ENCODE results near the gene AKT3. TPM values are rescaled to one million over a fixed set of nuclear protein-coding genes. Genes with fewer than 3 reads are reported as not detected.

The AKT3 gene
- total and polyA plus RNA-seq, 2 experiments from 2014 or later: 4.5 to 18.5 TPM

DNA sequence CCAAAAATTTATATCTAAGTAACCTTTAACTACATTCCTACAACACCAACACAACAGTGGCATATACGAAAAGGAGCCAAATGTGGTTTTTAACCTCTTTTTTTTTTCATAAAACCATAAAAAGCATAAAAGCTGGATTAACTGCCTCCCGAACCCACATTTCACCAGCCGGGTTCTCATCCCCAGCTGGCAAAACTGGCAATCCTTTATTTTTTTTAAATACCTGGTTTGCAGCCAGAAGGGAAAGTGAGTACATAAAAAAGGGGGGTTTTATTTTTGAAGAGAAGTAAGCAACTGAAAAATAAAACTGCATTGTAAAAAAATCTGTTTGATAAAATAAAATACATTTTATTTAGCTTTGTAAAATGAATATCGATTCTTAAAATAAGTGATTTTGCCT is 295.4 kb downstream of the AKT3 start (continued):
- TF ChIP-seq, protein P1, sequence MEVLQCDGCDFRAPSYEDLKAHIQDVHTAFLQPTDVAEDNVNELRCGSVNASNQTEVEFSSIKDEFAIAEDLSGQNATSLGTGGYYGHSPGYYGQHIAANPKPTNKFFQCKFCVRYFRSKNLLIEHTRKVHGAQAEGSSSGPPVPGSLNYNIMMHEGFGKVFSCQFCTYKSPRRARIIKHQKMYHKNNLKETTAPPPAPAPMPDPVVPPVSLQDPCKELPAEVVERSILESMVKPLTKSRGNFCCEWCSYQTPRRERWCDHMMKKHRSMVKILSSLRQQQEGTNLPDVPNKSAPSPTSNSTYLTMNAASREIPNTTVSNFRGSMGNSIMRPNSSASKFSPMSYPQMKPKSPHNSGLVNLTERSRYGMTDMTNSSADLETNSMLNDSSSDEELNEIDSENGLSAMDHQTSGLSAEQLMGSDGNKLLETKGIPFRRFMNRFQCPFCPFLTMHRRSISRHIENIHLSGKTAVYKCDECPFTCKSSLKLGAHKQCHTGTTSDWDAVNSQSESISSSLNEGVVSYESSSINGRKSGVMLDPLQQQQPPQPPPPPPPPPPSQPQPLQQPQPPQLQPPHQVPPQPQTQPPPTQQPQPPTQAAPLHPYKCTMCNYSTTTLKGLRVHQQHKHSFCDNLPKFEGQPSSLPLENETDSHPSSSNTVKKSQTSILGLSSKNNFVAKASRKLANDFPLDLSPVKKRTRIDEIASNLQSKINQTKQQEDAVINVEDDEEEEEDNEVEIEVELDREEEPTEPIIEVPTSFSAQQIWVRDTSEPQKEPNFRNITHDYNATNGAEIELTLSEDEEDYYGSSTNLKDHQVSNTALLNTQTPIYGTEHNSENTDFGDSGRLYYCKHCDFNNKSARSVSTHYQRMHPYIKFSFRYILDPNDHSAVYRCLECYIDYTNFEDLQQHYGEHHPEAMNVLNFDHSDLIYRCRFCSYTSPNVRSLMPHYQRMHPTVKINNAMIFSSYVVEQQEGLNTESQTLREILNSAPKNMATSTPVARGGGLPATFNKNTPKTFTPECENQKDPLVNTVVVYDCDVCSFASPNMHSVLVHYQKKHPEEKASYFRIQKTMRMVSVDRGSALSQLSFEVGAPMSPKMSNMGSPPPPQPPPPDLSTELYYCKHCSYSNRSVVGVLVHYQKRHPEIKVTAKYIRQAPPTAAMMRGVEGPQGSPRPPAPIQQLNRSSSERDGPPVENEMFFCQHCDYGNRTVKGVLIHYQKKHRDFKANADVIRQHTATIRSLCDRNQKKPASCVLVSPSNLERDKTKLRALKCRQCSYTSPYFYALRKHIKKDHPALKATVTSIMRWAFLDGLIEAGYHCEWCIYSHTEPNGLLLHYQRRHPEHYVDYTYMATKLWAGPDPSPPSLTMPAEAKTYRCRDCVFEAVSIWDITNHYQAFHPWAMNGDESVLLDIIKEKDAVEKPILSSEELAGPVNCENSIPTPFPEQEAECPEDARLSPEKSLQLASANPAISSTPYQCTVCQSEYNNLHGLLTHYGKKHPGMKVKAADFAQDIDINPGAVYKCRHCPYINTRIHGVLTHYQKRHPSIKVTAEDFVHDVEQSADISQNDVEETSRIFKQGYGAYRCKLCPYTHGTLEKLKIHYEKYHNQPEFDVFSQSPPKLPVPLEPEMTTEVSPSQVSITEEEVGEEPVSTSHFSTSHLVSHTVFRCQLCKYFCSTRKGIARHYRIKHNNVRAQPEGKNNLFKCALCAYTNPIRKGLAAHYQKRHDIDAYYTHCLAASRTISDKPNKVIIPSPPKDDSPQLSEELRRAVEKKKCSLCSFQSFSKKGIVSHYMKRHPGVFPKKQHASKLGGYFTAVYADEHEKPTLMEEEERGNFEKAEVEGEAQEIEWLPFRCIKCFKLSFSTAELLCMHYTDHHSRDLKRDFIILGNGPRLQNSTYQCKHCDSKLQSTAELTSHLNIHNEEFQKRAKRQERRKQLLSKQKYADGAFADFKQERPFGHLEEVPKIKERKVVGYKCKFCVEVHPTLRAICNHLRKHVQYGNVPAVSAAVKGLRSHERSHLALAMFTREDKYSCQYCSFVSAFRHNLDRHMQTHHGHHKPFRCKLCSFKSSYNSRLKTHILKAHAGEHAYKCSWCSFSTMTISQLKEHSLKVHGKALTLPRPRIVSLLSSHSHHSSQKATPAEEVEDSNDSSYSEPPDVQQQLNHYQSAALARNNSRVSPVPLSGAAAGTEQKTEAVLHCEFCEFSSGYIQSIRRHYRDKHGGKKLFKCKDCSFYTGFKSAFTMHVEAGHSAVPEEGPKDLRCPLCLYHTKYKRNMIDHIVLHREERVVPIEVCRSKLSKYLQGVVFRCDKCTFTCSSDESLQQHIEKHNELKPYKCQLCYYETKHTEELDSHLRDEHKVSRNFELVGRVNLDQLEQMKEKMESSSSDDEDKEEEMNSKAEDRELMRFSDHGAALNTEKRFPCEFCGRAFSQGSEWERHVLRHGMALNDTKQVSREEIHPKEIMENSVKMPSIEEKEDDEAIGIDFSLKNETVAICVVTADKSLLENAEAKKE (CRISPR knock-in tag; IDR thresholded peaks at IDR 0.05): no peak
- TF ChIP-seq POLR2AphosphoS5 (IDR thresholded peaks at IDR 0.05; ENCODE audit: low read depth) (no peak), STAT1 (IDR thresholded peaks at IDR 0.05; ENCODE audit: unreplicated experiment) (no peak), EZH2 (IDR thresholded peaks at IDR 0.05; ENCODE audit: low read depth, unreplicated experiment) (no peak)

DNA sequence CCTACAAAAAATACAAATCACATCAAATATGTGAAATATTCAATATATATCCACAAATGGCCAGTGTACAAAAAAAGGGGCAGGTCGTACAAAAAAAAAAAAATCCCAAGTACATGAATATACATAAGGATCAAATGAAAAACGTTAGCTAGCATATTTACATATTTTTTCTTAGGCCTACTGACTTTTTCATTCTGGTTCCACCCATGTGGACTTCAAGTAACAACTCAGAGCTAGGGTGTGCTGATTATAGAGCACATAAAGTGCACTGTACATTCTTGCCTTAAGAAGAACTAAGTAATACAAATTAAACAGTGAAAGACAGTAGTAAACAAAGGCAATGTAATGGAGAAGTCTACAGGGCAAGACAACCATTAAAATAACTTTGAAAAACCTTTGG is 297.0 kb downstream of the AKT3 start:
- peaks cover 9% of the 10 kb centered on the region; the same call in 2 of the 3 replicates for H3K4me1 Mint-ChIP-seq
- no peak for DNase-seq (ENCODE audit: low spot score)
- no peaks in the 10 kb centered on the region for H3K27me3 ChIP-seq (ENCODE audit: insufficient read depth)
- H4K20me1 ChIP-seq (replicated peaks; ENCODE audit: insufficient read depth): no peaks in the 10 kb centered on the region
- H3K4me3 Mint-ChIP-seq: no peak overlapping the region
- H3K4me3 ChIP-seq: no peak overlapping the region
- H3K9me3 Mint-ChIP-seq: no peaks in the 10 kb centered on the region
- no peaks in the 10 kb centered on the region for H3K9me2 ChIP-seq (ENCODE audit: insufficient read depth)
- no peaks in the 10 kb centered on the region for H3K27me3 Mint-ChIP-seq (ENCODE audit: insufficient read depth, low read depth, poor library complexity)
- no peak overlapping the region for H3K27ac Mint-ChIP-seq
- no peak overlapping the region for H3K4me2 ChIP-seq
- H3K36me3 ChIP-seq (ENCODE audit: insufficient read depth): no peaks in the 10 kb centered on the region
- no peaks in the 10 kb centered on the region for H3K79me2 ChIP-seq (replicated peaks; ENCODE audit: insufficient read depth)
- H2AFZ ChIP-seq: no peak overlapping the region
- no peaks in the 10 kb centered on the region for H3F3A ChIP-seq (replicated peaks; ENCODE audit: low read depth)
- no peaks in the 10 kb centered on the region for H3K36me3 Mint-ChIP-seq (ENCODE audit: low read depth)
- ATAC-seq: no peak
- H3K4me1 ChIP-seq (ENCODE audit: insufficient read depth): no peaks in the 10 kb centered on the region
- H3K27ac ChIP-seq (ENCODE audit: low read depth): no peak overlapping the region
- TF ChIP-seq, protein P2, sequence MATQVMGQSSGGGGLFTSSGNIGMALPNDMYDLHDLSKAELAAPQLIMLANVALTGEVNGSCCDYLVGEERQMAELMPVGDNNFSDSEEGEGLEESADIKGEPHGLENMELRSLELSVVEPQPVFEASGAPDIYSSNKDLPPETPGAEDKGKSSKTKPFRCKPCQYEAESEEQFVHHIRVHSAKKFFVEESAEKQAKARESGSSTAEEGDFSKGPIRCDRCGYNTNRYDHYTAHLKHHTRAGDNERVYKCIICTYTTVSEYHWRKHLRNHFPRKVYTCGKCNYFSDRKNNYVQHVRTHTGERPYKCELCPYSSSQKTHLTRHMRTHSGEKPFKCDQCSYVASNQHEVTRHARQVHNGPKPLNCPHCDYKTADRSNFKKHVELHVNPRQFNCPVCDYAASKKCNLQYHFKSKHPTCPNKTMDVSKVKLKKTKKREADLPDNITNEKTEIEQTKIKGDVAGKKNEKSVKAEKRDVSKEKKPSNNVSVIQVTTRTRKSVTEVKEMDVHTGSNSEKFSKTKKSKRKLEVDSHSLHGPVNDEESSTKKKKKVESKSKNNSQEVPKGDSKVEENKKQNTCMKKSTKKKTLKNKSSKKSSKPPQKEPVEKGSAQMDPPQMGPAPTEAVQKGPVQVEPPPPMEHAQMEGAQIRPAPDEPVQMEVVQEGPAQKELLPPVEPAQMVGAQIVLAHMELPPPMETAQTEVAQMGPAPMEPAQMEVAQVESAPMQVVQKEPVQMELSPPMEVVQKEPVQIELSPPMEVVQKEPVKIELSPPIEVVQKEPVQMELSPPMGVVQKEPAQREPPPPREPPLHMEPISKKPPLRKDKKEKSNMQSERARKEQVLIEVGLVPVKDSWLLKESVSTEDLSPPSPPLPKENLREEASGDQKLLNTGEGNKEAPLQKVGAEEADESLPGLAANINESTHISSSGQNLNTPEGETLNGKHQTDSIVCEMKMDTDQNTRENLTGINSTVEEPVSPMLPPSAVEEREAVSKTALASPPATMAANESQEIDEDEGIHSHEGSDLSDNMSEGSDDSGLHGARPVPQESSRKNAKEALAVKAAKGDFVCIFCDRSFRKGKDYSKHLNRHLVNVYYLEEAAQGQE (IDR thresholded peaks at IDR 0.05; ENCODE audit: unreplicated experiment): no peak
- TF ChIP-seq, protein P1 (CRISPR knock-in tag; IDR thresholded peaks at IDR 0.05): no peak

Measured in GM23338 (cell line).